Measurements from ENCODE around the gene MVB12A.

MVB12A gene

GRCh38 chr19:17448131-17448967 is 28.5 kb downstream of the MVB12A start, which contains the start of gene TMEM221:
Gene TMEM221, minus strand, starts transcription at chr19:17448668. Its CDS starts 206 bp downstream, at chr19:17448462.
- no peak for DNase-seq

DNA sequence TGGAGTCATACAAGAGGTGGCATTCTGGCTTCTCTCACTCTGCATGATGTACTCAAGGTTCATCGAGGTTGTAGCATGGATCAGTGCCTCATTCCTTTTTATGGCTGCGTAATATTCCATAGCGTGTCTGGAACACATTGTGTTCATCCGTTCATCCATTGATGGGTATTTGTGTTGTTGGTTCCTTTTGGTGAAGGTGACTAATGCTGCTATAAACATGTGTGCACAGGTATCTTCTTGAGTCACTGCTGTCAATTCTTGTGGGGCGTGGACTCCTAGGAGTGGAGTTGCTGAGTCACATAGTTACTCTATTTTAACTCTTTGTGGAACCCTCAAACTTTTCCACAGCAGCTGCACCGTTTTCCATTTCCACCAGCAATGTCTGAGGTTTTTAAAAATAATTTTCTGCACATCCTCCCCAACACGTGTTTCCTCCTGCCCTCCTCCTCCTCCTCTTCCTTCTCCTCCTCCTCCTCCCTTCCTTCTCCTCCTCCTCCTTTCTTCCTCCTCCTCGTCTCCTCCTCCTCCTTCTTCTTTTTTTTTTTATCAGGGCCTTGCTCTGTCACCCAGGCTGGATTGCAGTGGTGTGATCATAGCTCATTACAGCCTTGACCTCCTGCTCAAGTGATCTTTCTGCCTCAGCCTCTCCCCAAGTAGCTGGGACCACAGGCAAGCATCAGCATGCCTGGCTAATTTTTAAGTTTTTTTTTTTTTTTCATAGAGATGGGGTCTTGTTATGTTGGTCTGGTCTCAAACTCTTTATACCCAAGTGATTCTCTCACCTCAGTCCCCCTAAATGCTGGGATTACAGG is 30.6 kb downstream of the MVB12A start:
- DNase-seq, result peak; percentile 8 to 36

DNA sequence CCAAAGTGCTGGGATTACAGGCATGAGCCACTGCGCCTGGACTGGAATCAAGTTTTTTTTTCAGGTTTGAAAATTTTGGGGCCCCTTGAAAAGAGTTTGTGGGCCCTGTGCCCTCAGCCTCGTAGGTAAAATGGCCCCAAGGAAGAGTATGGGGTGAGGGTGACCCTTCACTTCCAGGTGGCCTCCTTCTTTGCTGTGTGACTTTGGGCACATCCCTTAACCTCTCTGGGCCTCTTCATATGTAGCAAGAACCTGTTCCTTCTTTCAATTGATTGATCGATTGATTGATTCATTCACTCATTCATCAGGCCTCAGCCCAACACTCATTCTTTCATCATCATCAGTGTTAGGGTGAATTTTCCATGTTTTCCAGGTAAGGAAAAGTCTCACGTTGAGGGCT is 32.0 kb downstream of the MVB12A start:
- DNase-seq, result no peak

GRCh38 chr19:17454576-17455071 is 34.8 kb downstream of the MVB12A start:
- DNase-seq, result no peak

DNA sequence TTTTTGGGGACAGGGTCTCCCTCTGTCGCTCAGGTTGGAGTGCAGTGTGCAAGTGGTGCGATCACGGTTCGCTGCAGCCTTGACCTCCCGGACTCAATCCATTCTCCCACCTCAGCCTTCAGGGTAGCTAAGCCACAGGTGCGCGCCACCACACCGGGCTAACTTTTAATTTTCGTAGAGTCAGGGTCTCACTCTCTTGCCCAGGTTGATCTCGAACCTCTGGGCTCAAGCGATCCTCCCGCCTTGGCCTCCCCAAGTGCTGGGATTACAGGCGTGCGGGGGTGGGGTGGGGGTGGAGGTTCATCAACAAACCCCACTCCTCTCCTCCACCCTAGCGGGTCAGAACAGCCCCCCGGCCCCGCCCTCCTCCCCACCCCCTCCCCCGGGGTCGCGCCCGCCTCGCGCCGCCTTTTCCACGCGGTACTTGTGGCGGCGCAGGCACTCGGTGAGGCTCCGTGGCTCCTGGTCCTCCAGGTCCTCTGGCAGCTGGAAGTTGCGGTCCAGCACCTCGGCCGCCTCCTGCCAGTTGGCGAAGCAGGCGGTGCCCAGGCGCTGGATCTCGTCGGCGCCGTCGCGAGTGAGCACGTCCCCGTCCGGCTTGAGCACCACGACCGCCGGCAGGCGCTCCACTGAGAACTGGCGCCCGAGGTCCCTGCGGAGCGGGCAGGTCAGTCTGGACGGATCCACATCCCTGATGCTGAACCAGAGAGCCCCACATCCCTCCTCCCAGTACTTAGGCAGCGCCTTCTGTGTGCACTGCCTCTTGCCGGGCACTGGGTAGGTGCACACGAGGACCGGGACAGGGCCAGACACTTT is 35.7 kb downstream of the MVB12A start:
- DNase-seq, result no peak

DNA sequence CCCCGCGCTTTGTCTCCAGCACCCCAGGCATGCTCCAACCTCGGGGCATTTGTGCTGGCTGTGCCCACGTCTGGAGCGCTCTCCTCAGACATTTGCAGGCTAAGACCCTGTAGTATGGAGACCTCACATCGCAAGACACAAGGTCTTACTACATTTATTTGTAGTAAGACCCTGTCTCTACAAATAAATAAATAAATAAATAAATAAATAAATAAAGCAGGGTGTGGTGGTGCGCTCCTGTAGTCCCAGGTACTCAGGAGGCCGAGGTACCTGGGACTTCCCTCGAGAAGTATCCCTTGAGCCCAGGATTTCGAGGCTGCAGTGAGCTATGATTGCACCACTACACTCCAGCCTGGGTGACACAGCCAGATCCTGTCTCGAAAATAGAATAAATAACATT is 36.3 kb downstream of the MVB12A start:
- no peak for DNase-seq

- no peak for DNase-seq
These were observed 37.8 kb downstream of the MVB12A start for GRCh38 chr19:17457616-17458015.

- DNase-seq, result no peak
These were observed 39.1 kb downstream of the MVB12A start for GRCh38 chr19:17458970-17459369.

DNA sequence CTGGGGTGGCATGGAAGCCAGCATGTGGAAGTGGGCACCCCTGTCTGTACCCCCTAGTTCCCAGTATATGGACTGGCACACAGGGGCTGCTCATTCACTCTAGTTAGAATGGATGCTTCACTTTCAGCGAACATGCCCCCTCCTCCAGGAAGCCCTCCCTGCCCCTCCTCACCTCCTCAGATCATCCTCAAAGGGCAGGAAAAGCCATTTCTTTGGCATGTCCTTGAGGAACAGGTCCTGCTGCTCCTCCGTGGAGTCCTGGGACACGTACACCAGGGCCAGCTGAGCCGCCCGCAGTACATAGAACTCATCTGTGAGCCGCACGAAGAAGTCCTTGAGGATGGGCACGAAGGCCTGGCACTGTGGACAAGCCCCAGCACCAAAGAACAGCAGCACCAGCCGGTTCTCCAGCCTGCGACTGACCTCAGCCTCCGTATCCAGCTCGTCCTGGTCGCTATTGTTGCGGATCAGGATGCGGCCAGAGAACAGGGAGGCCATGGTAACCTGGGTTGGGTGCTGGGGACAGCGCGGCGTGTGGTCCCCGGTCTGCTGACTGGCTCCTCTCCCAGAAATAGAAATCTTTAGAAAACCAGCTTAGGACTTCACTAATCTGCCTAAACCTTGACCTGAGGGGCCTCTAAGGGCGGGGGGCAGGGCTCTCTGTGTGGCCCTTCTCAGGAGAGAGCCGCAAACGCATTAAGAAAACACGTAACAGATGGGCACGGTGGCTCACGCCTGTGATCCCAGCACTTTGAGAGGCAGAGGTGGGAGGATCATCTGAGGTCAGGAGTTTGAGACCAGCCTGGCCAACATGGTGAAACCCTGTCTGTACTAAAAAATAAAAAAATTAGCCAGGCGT is 40.8 kb downstream of the MVB12A start, which contains the start of gene NXNL1:
Gene NXNL1 (minus strand): TSS at position 555 of the 859 bp plus-strand sequence. CDS start 57 bp downstream, at position 498.
- no peak for DNase-seq

GRCh38 chr19:17466487-17466850 is 46.6 kb downstream of the MVB12A start:
- DNase-seq, result no peak

DNA sequence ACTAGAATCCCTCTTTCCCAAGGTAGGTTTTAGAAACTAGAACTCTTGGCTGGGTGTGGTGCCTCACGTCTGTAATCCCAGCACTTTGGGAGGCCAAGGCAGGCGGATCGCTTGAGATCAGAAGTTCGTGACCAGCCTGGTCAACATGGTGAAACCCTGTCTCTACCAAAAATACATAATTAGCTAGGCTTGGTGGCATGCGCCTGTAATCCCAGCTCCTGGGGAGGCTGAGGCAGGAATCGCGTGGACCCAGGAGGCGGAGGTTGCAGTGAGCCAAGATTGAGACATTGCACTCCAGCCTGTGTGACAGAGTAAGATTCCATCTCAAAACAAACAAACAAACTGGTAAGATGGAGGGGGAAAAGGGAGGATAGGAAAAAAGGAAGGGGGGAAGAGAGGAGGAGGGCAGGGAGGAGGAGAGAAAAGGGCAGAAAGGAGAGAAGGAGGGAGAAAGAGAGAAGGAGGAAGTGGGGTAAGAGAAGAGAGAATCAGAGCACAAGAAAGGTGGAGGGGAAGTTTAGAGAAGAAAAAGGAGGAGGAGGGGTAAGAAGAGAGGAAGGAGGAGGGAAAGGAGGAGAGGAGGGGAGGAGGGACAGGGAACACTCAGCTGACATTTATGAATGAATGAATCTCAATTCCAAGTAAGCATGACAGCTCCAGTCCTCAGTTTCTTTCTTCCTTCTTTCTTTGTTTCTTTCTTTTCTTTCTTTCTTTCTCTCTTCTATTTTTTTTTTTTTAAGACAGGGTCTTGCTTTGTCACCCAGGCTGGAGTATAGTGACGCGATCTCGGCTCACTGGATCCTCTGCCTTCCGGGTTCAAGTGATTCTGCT is 47.8 kb downstream of the MVB12A start:
- no peak for DNase-seq

- DNase-seq, result no peak
These were observed 48.6 kb downstream of the MVB12A start for GRCh38 chr19:17468302-17469091.

GRCh38 chr19:17469092-17469480 is 49.2 kb downstream of the MVB12A start:
- no peak for DNase-seq

DNA sequence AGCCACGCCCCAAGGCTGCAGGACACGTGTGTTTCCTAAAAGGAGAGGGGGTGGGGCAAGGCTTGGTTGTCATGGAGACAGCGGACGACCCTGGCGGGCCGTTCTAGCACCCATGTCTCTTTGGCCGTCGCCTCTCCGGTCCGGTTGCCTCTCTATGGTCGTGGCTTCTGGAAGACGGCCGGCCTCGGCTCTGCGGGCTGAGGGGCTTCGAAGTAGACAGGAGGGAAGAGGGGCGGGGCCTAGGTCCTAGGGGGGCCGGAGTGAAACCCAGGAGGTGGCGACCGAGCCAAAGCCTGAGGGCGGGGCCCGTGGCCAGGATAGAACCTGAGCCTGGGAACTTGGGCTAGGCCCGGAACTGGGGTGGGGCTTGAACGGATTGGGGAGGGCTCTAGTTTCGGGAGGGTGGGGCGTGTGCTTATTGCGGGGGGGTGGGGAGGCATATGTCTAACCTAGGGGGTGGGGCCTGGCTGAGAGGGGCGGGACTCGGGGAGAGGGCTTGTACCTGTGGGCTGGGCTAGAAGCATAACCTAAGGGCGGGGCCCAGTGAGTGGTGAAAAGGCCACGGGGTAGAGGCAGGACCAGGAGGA is 49.7 kb downstream of the MVB12A start:
- DNase-seq, result peak; percentile 85 to 86

- DNase-seq, result peak; percentile 94 to 95
These were observed 50.4 kb downstream of the MVB12A start, which contains the start of gene SLC27A1 for GRCh38 chr19:17470068-17470841. Gene SLC27A1, plus strand, starts transcription at chr19:17470524. Its CDS starts 17 bp downstream, at chr19:17470541.

GRCh38 chr19:17471410-17472125 is 51.7 kb downstream of the MVB12A start:
- DNase-seq, result no peak

DNA sequence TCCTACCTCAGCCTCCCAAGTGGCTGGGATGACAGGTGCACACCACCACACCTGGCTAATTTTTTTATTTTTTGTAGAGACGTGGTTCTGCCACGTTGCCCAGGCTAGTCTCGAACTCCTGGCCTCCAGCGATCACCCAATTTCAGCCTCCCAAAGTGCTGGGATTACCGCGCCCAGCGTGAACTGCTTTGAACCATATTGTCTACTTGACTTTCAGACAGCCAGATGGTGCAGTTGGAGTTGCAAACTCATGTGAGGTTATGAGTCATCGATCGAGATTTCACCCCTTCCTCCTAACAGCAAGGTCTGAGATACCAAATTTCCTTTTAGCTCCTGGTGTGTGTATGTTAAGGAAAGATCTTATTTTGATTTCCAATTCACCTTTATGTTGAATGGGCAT is 53.2 kb downstream of the MVB12A start:
- peak; percentile 66 to 77 for DNase-seq
